Measurements from ENCODE around the gene PSMC6. TPM values are rescaled to one million over a fixed set of nuclear protein-coding genes. Genes with fewer than 3 reads are reported as not detected.

PSMC6 gene
- total RNA-seq (2021; fragmentation: NEBNext Ultra II Directional; extraction: Animal tissue kit (Norgen Biotek cat#: 25700)) (103 and 107 TPM in 2 replicates), polyA plus RNA-seq (2011; rRNA removed) (21.9 and 45.1 TPM in 2 replicates), polyA minus RNA-seq (2011; rRNA and poly(A)+ RNA removed) (45.6 and 52.7 TPM in 2 replicates)
- 78.1 TPM for polyA plus RNA-seq (2011; cell fraction: cytosol; rRNA removed)
- 19.4 TPM for polyA plus RNA-seq (2011; cell fraction: nucleus; rRNA removed)
- 74.0 to 137 TPM (median 78.3 TPM) in 4 replicates for polyA plus RNA-seq (2012, experiment 1 of 2)
- 14.0 TPM for polyA plus RNA-seq (2012, experiment 2 of 2)
- 91.9 TPM for polyA plus RNA-seq (2013, experiment 1 of 2)
- polyA plus RNA-seq (2013, experiment 2 of 2) = 93.3 TPM
- polyA minus RNA-seq (2011; cell fraction: cytosol; rRNA and poly(A)+ RNA removed) = 43.3 TPM
- 77.9 TPM for polyA minus RNA-seq (2011; cell fraction: nucleus; rRNA and poly(A)+ RNA removed)
- long read RNA-seq, experiment 1, transcript PSMC6-201 (14 exons, 2,188 nt) = major isoform, 44 of 138 reads
- long read RNA-seq, experiment 1, partial matches to known transcripts = 54 of 138 reads
- long read RNA-seq, experiment 1, other reads (novel, unspliced or antisense) = 37 of 138 reads
- long read RNA-seq, experiment 2, transcript PSMC6-201 (14 exons, 2,188 nt) = major isoform, 270 of 295 reads
- long read RNA-seq, experiment 2, partial matches to known transcripts = 5 of 295 reads
- long read RNA-seq, experiment 2, other reads (novel, unspliced or antisense) = 18 of 295 reads

DNA sequence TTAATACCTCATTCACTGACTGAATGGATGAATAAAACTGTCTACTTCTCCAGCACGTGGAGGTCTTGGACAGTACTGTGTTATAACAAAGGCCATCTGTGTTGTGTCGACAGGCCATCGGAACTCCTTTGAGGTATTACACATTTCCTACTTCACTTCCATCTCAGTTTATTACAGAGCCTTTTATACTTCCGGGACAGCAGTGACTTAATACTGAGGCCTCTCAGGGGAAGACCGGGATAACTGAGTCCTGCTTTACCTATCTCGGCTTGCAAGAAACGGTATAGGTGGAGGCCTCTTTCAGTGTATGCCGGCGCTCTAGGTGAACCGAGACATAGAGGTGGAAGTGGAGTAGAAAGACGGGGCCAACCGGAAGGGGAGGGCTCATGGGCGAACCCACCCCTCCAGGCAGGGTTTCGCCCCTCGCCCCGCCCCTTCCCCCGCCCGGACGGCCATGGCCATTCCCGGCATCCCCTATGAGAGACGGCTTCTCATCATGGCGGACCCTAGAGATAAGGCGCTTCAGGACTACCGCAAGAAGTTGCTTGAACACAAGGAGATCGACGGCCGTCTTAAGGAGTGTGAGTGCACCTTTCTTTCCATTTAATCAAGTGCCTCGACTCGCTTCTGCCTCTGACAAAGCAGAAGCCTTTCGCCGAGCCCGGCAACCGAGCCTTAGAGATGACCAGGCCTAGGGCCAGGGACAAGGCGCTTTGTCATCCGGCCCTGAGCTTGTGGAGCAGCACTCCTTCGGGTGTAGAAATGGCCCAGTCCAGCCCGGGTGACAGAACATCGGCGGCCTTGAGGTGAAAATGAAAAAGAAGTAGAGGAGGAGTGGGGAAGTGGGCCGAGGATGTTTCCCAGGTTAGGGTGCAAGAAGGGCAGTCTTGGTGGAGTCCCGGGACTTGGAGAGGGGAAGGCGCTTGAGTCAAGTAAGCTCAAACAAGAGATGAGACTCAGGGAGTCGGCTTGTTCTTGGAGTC lies at the start of gene PSMC6:
TSS of gene PSMC6 (plus strand) at position 477 of the 983 bp plus-strand sequence. CDS start at position 497, 20 bp downstream.
- peak within 1 kb of the TSS; percentile 71 for H4K91ac ChIP-seq (replicated peaks; ENCODE audit: insufficient read length, low read length)
- H2BK5ac ChIP-seq (ENCODE audit: low read depth, low read length) = peak within 1 kb of the TSS; percentile 96
- 8% methylated on average over 43 of the region's 43 CpGs; no CpG with 5 or more reads in 1 of the 2 experiments for WGBS, 2 experiments (ENCODE audit: extremely low coverage in 1 of 2, insufficient coverage in 1 of 2, insufficient read length in 1 of 2, insufficient replicate concordance in 2 of 2, low coverage in 1 of 2, low lambda C conversion rate in 2 of 2, missing lambda C conversion rate in 1 of 2)
- H3K4me2 ChIP-seq (ENCODE audit: insufficient read depth in 1 of 2, low read depth in 2 of 2, low read length in 2 of 2) = peak within 1 kb of the TSS; percentile 55 to 77
- no peaks in the 10 kb centered on the region for H3K27me3 ChIP-seq (replicated peaks in 1 of 4; ENCODE audit: control insufficient read depth in 3 of 4, extremely low read depth in 1 of 4, insufficient read depth in 3 of 4, low read length in 3 of 4)
- H2BK12ac ChIP-seq (ENCODE audit: low read depth, low read length) = no peak within 1 kb of the TSS
- H3K9me3 ChIP-seq (ENCODE audit: insufficient read depth in 2 of 2, low read depth in 1 of 2, low read length in 1 of 2) = no peaks in the 10 kb centered on the region
- H4K8ac ChIP-seq (ENCODE audit: extremely low read depth, insufficient read depth, low read length) = peak within 1 kb of the TSS; percentile 97; the same call in 1 of the 2 replicates
- H2AK5ac ChIP-seq (ENCODE audit: low read depth, low read length) = no peak within 1 kb of the TSS; the same call in 1 of the 2 replicates
- H3K18ac ChIP-seq (ENCODE audit: extremely low read depth, low read length) = no peak within 1 kb of the TSS
- peak within 1 kb of the TSS; percentile 40 for H3K56ac ChIP-seq (replicated peaks; ENCODE audit: insufficient read length, low read depth, low read length)
- H3K4me3 ChIP-seq (ENCODE audit: extremely low read depth in 1 of 4, insufficient read depth in 2 of 4, low read depth in 3 of 4, low read length in 4 of 4) = peak within 1 kb of the TSS; percentile 85 to 99 (median 94)
- H3K14ac ChIP-seq (ENCODE audit: insufficient read length) = no peak within 1 kb of the TSS
- POLR2A ChIA-PET (ENCODE audit: partially characterized antibody) = interaction anchor here (0.9 to 2.6 kb wide), 15 partner anchors 9 to 248 kb away, joined by 3 to 19 read pairs (median 4); partner anchors contain the start of genes ERO1A, GPR137C, STYX and TXNDC16
- no peak within 1 kb of the TSS for H2BK120ac ChIP-seq (replicated peaks; ENCODE audit: low read depth, low read length)
- H3K23ac ChIP-seq (ENCODE audit: insufficient read length) = no peak within 1 kb of the TSS
- DNase-seq (ENCODE audit: low read depth in 1 of 2, low spot score in 2 of 2) (peak; percentile 68 to 92), FAIRE-seq (no peak)
- no peaks in the 10 kb centered on the region for H3K79me1 ChIP-seq (ENCODE audit: low read depth, low read length)
- peak within 1 kb of the TSS; percentile 97 for H2AFZ ChIP-seq (ENCODE audit: low read length)
- H2BK20ac ChIP-seq (ENCODE audit: low read length) = no peak within 1 kb of the TSS
- peaks cover 0 to 30% (median 8%) of the 10 kb centered on the region in 4 experiments; a peak in 7 of 8 replicates for H3K36me3 ChIP-seq (ENCODE audit: control insufficient read depth in 2 of 4, insufficient read depth in 4 of 4, low read length in 3 of 4)
- peak within 1 kb of the TSS; percentile 33 for H3K4ac ChIP-seq (replicated peaks; ENCODE audit: insufficient read length, low read depth, low read length)
- CTCF ChIA-PET (ENCODE audit: partially characterized antibody) = interaction anchor here (1.4 to 1.5 kb wide), 2 partner anchors 16 to 27 kb away, joined by 4 read pairs; no protein-coding TSS in a partner anchor
- H3K27ac ChIP-seq (ENCODE audit: low read depth, low read length) = peak within 1 kb of the TSS; percentile 94
- no peaks in the 10 kb centered on the region for H4K20me1 ChIP-seq (replicated peaks in 1 of 2; ENCODE audit: control insufficient read depth in 1 of 2, insufficient read depth in 2 of 2, low read length in 2 of 2)
- peak within 1 kb of the TSS; percentile 52 for H4K5ac ChIP-seq (ENCODE audit: insufficient read length, low read depth, low read length)
- peaks cover 0 to 3% (median 1%) of the 10 kb centered on the region in 4 experiments; a peak in 1 of 7 replicates for H3K4me1 ChIP-seq (replicated peaks in 1 of 4; ENCODE audit: control insufficient read depth in 3 of 4, insufficient read depth in 4 of 4, low read length in 3 of 4)
- H3K79me2 ChIP-seq (ENCODE audit: control insufficient read depth in 1 of 2, insufficient read depth in 2 of 2, low read length in 2 of 2) = peaks cover 11 to 28% of the 10 kb centered on the region in 2 experiments; a peak in 3 of 4 replicates
- peak within 1 kb of the TSS; percentile 90 to 98 (median 96) for H3K9ac ChIP-seq (replicated peaks in 1 of 4; ENCODE audit: extremely low read depth in 1 of 4, low read depth in 3 of 4, low read length in 3 of 4)
- H2BK15ac ChIP-seq (ENCODE audit: low read length) = no peak within 1 kb of the TSS
- peaks cover 2% of the 10 kb centered on the region; the same call in 1 of the 2 replicates for H3K23me2 ChIP-seq (ENCODE audit: low read depth, low read length)
- TF ChIP-seq TBP (IDR thresholded peaks at IDR 0.05; ENCODE audit: low read depth, low read length) = peak; percentile 78
- TF ChIP-seq YY1 (IDR thresholded peaks at IDR 0.05; ENCODE audit: low read depth, low read length) = peak; percentile 96
- TF ChIP-seq POLR2AphosphoS5 (IDR thresholded peaks at IDR 0.05; ENCODE audit: low read depth, low read length) = peak; percentile 93
- peak; percentile 58 to 95 for TF ChIP-seq POLR2A (IDR thresholded peaks at IDR 0.05; ENCODE audit: control extremely low read depth in 1 of 2, low read depth in 2 of 2, low read length in 2 of 2)
- TF ChIP-seq KDM5A (IDR thresholded peaks at IDR 0.05; ENCODE audit: low read length) = peak; percentile 78
- no peak for TF ChIP-seq JUN (IDR thresholded peaks at IDR 0.05; ENCODE audit: low read depth, low read length)
- TF ChIP-seq SIN3A (conservative IDR thresholded peaks at IDR 0.05 in 1 of 2, IDR thresholded peaks at IDR 0.05 in 1 of 2; ENCODE audit: low read depth in 1 of 2, low read length in 2 of 2) = peak in 1 of 2 experiments; percentile 22; a peak in 1 of 4 replicates

Data from H1 (cell line).